NCI-H748 treated with DMSO at 0.1 percent for 48 hours (cell line): Measurements from ENCODE around the gene SH3BP4.

Experiments
- DNase-seq: peaks from one replicate; lab custom pipeline; 2025; lab: John Stamatoyannopoulos, UW

Gene SH3BP4

GRCh38 chr2:235041918-235042575 is 90.2 kb downstream of the SH3BP4 start:
- DNase-seq: no peak

GRCh38 chr2:235042576-235043515 is 91.0 kb downstream of the SH3BP4 start:
- DNase-seq: no peak

DNA sequence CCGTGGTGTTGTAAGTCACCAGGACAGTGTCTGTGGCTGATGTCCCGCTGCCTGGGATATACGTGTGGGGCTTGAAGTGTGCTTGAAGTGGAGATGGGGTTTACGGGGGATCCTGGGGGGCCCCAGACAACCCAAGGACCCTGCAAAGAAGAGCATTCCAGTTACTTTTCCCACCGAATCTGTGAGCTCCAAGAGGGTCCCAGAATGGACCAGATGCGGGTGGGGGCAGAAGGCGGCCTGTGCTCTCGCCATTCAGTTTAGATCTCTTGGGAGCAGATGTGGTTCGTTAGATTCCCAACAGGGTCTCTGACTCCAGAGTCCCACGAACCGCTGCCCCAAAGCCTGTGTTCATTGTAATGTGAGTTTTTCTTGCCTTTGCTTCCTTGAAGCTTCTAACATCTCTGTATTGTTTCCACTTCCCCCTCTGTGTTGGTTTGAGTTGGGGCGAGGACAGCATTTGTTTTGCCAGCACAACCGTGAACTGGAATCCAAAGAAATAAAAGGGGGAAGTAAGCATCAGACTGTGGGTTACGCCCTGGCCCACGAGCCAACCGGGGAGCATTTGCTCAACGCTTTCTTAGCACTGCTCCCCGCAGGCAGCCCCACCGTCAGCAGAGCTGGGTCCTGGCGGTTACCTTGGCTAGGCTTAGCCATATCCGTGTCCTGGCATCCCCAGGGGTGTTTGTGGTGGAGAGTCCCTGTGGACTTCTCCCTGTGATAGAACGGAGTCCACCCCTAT is 92.1 kb downstream of the SH3BP4 start:
- no peak for DNase-seq

GRCh38 chr2:235044501-235045271 is 92.9 kb downstream of the SH3BP4 start:
- DNase-seq: no peak

DNA sequence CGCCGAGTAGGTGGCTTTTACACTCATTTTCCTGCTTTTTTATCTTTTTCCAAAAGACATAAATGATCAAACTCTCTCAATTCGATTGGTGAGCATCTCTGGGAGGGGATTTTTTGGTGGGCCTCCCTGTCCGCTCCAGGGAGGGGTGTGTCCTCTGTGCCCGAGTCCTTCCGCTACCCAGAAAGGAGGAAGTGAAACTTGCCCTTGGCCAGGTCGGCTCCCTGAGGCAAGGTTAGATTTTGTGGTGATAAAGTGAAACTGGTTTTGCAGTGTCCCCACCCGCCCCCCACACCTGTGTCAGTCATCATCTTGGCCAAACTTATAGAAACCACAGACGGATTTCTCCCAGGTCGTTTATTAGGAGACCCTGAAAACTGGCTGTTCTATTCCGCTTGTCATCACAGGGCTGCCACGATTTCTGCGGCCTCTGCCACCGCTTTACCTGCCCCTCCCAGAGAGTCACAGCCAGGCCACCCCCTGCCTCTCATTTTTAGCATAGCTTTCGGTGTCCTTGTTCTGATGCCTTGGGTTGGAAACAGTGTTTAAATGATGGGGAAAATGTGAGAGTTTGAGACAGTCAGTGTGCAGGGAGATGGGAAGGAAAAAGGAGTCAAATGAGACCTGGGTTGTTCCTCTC is 93.6 kb downstream of the SH3BP4 start:
- DNase-seq: no peak

- DNase-seq: no peak
Measured at GRCh38 chr2:235045973-235046343, 94.1 kb downstream of the SH3BP4 start.

- DNase-seq: no peak
Measured at GRCh38 chr2:235046589-235046988, 94.8 kb downstream of the SH3BP4 start.

DNA sequence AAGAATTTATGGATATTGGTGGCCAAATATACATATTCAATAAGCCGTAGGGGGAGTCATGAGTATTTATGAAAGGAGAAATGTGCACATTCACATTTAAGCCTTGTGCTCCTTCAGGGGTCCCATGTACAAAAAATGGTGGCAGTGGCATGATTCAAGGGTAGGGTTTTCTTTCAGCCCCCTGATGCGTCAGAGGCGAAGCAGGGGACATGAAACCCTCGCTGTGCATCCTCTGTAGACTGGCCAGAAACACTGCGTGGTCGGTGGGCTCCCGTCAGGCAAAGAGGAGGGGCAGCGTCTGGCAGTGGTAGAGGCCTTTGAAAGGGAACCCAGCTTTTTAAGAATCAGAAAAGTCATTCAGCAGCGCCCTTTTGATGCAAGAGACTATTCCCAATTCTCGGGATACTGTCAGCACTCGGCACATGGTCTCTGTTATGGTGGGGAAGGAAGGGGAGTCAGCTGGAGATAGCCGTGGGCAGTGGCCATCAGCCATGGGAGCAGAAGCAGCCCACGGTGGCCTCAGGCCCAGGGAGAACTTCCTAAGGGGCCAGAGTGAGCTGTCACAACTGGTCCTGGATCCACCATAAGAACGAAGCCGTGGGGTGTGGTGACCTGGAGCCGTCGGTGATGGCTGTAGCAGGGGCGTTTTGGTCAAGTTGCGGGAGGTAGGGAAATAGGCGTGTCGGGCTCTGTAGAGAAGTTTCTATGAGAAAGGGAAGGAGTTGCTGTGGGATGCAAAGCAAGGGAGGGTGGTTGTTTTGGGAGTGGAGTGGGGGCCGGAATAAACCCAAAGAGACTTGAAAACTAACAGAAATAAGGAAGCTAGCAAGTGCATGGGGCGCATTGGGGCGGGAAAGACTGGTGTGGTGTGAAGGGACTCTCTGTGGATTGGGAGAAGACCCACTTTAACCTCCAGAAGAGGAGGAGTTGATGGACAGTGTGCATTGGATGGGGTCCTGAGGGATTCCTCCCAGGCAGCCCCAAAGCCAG is 95.6 kb downstream of the SH3BP4 start:
- no peak for DNase-seq

DNA sequence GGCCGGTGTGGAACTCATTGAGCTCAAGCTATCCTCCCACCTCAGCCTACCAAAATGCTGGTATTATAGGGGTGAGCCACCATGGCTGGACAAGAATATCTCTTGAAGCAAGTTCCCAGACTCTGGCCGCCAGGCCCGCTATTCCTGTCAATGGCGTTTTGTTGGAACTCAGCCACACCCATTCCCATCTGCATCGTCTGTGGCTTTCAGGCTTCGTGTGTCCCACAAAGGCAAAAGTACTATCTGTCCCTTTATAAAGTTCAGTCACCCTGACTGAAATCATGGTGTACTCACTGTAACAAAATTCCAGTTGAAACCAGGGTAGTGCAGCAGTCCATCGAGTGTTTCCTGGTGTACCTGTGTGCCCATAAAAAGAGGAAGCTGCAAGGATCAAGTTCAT is 96.7 kb downstream of the SH3BP4 start:
- DNase-seq: no peak

GRCh38 chr2:235049069-235049468 is 97.3 kb downstream of the SH3BP4 start:
- DNase-seq: no peak

GRCh38 chr2:235049719-235050118 is 97.9 kb downstream of the SH3BP4 start:
- no peak for DNase-seq

- DNase-seq: peak; percentile 77
Measured at GRCh38 chr2:235050980-235051351, 99.1 kb downstream of the SH3BP4 start.

GRCh38 chr2:235051436-235052260 is 99.8 kb downstream of the SH3BP4 start:
- no peak for DNase-seq

- no peak for DNase-seq
Measured at GRCh38 chr2:235052514-235053354, 100.9 kb downstream of the SH3BP4 start.

GRCh38 chr2:235053651-235054050 is 101.8 kb downstream of the SH3BP4 start:
- DNase-seq: no peak

DNA sequence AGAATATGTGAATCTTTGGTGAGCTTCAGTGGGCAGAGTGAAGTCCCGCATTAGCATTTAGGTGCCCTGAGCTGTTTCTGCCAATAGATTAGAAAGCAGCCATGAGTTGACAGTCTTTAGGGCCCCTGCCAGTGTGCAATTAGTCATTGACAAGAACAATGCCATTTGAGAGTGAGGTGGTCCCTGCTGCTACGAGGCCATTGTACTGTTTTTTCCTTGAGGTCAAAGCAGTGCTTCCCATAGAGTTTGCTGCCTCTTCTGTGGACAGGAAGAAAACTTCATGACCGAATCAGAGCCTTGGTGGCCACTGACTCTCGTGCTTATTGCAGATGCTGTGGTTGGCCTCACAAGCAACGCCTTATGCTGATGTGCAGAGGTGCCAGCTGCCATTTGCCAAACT is 102.7 kb downstream of the SH3BP4 start:
- DNase-seq: no peak

DNA sequence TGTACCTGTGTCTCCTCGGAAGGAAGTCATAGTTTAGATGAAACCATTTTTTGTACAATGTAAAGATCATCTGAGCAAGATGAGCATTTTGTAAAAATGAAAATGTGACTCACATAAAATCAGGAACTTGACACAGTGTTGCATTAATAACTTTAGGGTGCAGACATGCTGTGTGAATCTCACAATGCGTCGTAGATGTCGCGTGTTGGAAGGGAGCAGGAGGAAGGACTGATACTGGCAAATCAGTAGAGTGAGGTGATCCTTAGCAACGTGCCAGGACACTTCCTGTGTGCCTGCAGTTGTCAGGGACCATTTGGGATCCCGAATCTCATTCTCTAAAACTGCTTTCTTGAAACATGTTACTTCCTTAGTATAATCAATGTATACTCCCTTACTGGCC is 103.1 kb downstream of the SH3BP4 start:
- DNase-seq: no peak

DNA sequence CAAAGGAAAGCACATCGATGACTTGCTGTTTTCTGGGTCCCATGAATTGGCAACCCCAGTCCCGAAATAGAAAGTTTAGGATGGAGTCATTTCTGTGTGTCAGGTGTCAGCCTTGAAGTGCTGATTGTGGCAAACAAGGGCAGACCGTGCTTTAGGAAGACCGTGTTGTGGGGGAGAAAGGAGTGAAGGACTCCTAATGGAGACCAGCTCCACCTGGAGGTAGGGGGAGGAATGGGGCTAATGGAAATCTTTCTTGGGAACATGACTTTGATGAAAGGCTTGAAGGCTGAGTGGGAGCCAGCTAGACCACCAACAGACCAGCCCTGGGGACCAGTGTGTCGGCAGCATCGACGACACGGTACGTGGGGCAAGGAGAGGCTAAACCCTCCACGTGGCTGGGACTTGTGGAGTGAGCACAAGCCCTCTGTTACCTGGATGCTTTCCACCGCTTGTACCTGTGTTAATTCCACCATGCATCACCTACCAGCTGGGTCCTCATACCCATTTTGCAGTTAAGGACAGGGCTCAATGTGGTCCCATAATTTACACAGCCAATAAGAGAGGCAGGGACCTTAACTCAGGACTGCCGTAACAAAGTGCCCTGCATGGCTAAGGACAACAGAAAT is 104.2 kb downstream of the SH3BP4 start:
- DNase-seq: peak; percentile 38
